Stimulated activated CD8-positive, alpha-beta memory T cell treated with anti-CD3 and anti-CD28 coated beads, Interleukin-2, amount 100 ng/mL, for 48 hours (primary cell): Measurements from ENCODE around the gene CTNNA2.

Source experiments
- DNase-seq, 2 donors: peaks; one replicate each; pipeline ENCODE4 v3.0.0-alpha.2; 2020; ENCODE audit warnings: low read depth in 2 of 2

Gene CTNNA2

DNA sequence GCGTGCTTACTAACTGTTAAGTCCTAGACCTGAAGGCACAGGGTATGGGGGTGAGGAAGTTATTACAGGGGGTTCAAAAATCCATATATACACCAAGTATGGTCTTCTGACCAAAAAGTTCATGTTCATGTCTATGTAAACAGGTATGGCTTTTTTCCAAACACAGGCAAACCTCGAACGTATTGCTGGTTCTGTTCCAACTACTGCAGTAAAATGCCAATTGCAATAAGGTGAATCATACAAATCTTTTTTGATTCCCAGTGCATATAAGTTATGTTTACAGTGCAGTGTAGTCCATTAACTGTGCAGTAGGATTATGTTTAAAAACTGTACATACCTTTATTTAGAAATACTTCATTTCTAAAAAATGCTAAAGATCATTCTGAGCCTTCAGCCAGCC lies 1037.0 kb downstream of the CTNNA2 start:
- DNase-seq: no peak

DNA sequence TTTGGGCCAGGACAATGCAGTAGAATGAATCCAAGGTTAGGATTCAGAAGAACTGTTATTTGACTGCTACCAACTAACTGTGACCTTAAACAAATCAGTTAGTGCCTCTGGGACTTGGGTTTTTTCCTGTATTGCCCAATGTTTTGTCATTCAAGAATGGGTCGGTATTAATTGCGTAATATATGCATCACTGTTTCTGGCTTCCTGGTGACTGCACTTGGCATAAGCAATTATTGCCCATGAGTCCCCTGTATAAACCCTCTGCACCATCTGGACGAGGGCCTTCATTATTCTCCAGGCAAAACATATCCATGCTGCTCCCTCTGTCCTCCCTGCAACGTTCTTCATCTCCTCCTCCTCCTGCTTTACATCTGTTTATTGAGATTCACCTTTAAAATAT lies 1047.5 kb downstream of the CTNNA2 start:
- no peak for DNase-seq

DNA sequence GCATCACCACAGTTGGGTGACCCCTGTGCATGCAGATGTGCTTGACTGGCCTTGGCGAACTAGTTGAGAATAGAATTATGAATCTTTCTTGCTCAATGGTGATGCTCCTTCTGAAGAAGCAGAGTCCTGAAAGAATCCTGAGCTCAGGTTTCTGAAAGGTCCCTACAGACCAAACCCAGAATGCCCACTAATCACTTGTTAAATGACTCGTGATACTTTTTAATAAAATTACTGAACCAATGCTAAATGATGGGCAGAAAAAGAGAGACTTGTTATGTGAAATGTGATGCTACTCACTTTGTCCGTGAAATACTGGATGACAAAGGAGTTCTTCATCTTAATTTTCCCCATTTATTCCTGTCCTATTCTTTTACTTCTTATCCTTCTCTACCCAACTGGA lies 1055.2 kb downstream of the CTNNA2 start:
- no peak for DNase-seq

DNA sequence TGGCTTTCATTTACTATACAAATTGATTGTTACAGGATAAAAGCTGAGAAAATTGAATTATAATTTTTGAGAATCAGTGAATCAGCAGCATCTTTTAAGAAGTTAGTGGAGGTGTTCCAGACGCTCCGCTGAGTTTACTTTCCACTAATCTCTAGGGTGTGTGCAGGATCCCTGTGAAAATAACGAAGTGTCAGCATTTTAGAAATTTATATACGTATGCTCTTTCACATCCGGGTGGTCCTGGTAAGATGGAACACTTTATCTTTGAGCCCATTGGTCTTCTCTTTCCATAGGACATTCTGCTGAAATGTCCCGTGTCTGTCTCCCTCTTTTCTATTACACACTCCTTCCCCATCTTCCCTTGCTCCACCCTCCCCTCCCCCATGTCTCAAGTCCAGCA lies 1060.3 kb downstream of the CTNNA2 start:
- no peak for DNase-seq

DNA sequence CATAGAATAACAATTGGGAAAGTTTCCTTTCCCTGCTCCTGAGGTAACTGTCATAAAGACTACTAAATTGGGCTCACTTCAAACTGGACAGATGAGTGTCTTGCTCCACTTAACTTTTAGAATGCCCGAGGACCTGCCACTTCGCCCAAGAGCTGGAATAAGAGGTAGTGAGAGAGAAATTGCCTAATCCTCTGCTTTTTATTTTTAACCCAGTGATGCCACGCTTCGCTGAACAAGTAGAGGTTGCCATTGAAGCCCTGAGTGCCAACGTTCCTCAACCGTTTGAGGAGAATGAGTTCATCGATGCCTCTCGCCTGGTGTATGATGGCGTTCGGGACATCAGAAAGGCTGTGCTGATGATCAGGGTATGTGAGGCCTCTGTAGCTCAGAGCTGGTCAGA lies 1061.1 kb downstream of the CTNNA2 start:
- DNase-seq: no peak

DNA sequence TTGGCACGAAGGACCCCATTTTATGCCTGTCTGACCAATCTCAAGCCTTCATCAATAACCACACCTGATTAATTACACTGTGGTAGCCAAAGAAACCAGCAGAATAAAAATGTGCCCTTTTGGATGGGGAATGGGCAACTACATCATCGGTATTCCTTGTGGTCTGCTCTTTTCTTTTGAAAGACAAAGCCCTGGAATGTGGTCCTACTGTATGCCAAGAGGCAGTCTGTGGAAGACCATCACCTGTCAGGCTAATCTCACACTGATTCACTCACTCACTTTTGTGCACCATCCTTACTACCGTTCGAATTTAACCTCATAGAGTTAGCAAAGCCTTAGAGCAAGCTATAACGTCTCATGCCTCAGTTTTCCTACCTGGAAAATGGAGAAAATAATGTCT lies 1066.9 kb downstream of the CTNNA2 start:
- DNase-seq: no peak

DNA sequence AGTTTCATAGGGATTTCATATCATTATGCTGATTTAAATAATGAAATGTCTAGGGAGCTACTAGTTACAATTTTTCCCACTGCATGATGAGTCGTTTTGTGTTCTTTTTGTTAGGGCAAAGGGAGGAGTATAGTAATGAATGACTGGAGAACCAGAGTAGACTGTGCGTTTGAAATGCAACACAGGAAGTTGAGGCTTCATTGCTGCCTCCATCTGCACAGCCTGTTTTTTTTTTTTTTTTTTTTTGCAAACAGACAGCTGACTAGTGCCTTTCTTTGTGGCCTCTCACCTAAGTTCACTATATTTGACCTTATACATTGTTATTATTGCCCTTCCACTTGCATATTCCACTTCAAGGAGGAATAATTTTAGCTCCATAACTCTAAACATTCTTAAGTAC lies 1078.4 kb downstream of the CTNNA2 start:
- no peak for DNase-seq

DNA sequence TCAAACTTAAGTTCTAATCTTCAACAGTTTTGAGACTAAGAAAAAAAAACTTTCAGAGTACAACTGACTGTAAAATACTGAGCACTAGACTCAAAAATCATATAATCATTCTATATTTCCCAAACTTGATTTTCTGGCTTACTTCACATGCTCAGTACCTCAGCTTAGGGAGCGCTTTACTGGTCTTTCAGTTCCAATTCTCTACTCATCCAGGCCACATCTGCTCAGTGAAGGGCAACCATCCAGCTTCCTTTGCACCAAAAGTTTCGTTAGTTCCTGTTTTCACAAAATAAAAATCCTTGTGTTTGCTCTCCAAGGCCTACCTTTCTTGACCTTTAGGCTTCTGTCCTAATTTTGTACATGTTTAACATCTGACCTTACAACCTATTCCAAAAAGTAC lies 1079.3 kb downstream of the CTNNA2 start:
- DNase-seq: no peak

DNA sequence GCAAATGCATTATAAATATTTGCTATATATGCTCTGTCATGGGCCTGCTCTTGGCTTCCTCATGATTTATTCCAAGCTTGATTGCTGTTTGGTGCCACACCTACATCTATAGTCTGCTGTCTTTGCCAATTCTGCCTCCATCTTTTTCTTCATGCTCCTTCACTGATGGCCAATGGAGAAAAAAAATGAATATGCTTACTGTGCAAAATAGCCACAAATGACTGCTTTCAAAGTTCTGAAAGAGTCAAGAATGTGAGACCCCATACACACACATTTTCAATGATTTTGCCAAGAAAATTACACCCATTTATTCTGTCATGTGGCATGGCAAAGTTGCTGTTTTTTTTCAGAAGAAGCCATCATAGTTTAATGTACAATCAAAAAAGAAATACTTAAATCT lies 1097.3 kb downstream of the CTNNA2 start:
- DNase-seq: no peak

DNA sequence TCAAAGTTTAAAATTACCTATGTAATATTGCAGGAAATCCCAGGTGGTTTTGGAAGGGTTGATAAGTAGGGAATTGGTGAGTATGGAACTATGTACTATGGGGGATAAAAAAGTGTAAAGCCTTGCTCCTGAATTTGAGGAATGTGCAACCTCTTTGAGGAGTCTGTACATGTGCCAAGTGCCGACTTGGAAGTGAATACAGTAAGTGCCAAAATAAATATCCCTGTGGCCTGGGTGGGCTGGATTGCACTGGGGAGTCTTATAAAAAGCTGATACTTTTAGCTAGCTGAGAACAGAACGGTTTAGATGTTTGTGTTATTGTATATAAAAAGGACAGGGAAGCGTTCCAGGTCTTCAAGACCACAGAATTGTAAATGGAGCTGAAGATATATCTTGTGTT lies 1108.8 kb downstream of the CTNNA2 start:
- no peak for DNase-seq

DNA sequence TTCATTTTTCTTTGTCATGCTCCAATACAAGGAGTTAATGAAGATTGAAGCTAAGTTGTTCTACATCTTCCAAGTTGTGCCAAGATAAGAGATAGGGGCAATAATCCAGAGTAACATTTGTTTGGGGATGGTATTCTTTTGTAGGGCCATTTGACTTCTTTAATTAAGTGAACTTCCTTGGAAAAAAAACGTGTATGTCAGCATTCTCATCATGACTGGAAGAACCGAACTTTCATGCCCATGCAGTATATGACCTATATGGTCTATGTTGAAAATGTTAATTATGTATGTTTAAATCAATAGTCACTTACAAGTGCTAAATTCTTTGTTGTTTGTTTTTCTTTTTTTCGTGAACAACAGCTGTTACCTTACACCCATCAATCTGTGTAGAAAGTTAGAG lies 1111.2 kb downstream of the CTNNA2 start:
- no peak for DNase-seq

DNA sequence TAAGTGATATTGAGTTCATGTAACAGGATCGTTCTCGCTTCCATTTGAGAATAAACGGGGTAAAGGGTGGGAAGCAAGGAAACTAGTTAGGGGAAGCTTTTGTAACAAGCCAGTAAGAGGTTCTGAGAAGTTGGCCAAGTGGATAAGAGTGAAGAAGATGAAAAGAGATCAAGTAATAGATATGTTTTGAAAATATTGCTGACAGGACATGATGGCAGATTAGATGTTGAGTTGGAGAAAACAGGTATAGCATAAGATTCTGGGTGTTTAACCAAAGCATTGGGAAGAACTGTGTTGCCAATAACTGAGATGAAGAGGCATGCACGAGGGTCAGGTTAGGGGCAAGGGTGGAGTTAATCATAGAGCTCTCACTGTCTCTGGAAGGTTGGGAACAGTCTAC lies 1121.7 kb downstream of the CTNNA2 start:
- DNase-seq: no peak

DNA sequence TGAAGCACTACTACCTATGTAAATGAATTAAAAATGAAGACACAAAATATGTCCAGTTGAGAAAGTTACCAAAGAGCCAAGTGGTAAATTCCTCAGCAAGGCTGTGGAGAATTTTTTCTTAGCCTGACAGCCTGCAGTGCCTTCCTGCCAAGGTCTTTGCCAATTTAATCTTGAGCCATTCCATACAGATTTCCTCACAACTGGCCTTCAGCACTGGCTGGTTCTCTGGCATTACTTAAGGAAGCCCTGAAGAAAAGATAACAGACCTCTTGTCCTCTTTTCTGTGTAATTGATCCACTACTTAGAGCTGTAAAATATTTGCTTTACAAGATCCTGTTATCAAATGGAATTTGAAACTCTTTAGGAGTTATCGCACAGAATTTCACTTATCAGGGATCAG lies 1125.9 kb downstream of the CTNNA2 start:
- no peak for DNase-seq

DNA sequence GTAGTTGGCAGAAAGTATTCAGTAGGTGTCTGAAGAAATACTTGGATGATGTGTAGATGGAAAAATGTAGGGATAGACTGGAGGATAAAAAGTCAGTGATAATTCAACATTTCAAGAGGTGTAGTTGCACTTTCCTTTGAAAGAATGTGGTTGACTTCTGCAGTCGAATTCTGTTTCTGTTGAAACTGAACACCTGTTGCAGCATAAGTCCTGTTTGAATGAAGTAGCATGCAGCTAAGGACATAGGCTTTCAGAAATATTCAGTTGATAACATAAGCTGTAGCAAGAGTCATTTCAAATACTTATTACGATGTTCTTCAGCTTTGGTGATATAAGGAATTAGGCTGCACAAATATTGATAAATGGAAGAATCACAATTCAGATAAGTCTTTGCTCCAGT lies 1129.6 kb downstream of the CTNNA2 start:
- DNase-seq: no peak

DNA sequence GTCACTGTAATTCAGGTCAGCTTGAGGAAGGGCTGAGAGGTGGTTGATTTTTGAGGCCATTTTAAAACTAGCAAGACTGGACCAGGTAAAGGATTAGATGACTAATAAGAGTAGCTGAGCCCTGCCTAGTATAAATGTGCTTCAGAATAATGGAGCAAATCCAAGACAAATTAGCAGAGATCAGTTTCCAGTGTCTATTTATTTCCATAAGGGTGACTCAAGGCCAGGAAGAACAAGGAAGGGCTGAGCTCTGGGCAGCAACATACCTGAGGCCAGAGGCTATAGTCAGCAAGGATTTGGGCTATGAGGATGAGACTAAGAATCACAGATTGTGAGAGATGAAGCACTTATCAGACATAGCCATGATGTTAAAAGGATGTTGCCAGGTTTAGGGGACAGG lies 1130.7 kb downstream of the CTNNA2 start:
- no peak for DNase-seq

DNA sequence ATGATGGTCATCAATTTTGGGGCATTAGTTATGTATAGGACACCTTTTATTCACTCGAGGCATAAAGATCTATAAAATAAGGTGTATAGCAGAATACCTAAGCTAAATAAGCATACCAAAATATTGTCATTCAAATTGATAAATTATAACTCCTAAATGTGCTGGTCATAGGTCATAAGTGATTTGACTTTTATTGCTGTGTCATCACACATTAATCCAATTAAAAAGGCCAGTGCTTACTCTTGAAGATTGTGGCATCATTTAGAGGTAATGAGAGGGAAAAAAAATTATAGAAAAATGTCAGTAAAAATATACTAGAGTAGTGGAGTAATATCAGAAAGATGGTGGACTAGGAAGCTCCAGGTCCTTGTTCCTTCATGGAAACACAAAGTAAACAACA lies 1138.6 kb downstream of the CTNNA2 start:
- no peak for DNase-seq

DNA sequence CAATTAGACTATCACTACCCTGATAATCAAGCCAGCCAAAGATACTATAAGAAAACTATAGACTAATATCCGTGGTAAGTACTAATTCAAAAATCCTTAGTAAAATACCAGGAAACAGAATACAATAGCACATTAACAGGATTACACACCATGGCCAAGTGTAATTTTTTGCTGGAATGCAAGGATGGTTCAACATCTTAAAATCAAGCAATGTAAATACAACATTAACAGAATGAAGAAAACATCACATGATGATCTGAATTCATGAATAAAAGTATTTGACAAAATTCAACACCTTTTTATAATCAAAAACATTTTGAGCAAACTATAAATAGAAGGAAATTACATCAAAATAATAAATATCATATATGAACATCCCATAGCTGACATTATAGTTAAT lies 1142.4 kb downstream of the CTNNA2 start:
- no peak for DNase-seq

DNA sequence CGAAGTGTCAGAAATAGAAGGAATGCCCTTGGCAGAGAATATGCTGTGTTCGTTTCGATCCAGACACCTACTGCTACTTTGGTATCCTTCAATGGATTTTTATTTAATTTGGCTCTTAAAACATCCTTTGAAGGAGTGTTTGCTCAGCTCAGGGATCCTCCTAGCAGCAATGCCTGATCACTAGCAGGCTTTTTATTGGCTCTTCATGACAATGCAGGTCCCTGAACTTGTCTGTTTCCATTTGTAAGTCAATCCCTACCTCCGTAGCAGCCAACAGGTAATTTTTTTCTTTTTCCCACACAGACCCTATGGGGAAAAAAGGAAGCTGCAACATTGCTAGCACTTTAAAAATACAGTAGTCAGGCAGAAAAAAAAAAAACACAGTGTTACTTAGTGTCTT lies 1157.9 kb downstream of the CTNNA2 start:
- DNase-seq: no peak

DNA sequence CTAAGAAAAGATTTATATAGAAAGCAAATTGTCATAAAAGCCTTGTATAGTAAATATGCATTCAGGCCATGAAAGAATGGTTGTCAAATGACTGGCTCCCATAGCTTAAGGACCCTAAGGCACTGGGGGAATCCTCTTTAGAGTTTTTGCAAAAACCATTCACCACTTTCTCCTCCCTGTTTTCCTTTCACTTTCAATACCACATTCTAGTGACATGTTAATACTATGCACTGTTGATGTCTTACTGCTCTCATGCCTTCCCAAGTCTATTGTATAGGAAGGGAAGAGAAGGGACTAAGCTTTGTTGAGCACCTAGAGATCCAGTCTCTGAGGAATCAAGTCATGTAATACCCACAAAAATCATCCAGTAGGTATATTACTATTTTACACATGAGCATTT lies 1174.7 kb downstream of the CTNNA2 start:
- DNase-seq: no peak

DNA sequence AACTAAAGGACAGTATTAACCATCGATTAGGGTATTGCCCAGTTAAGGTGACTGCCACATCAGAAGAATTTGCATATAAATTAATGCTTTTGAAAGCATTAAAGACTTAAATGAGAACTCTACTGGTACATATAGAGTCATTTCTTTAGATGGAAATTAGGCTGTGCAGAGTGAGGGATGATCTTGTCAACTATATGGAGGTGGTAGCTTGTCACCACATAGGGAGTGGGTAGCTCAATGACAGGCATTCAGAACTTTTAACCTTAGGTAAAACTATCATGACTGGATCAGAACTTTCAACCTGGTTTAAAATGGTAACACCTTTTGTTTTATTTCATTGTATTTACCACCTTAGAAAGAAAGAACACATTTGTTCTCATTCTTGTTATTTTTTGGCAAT lies 1176.3 kb downstream of the CTNNA2 start:
- no peak for DNase-seq
